ENCODE measurements around the gene WLS.
"Not testable (repeated sequence)": the region's sequence is repeated elsewhere in the genome, so short reads cannot be mapped to it uniquely, and the experiment has no call there.

WLS gene

GRCh38 chr1:68162761-68163160 is 69.6 kb downstream of the WLS start:
- DNase-seq: no peak

GRCh38 chr1:68161672-68162071 is 70.7 kb downstream of the WLS start:
- not testable (repeated sequence) for DNase-seq

- DNase-seq: not testable (repeated sequence)
Measured at GRCh38 chr1:68160935-68161334, 71.4 kb downstream of the WLS start.

- DNase-seq: no peak
Measured at GRCh38 chr1:68160021-68160420, 72.3 kb downstream of the WLS start.

- DNase-seq: no peak
Measured at GRCh38 chr1:68158837-68159236, 73.5 kb downstream of the WLS start.

GRCh38 chr1:68157416-68157815 is 74.9 kb downstream of the WLS start:
- DNase-seq: no peak

- DNase-seq: no peak
Measured at GRCh38 chr1:68151690-68152089, 80.6 kb downstream of the WLS start.

- no peak for DNase-seq
Measured at GRCh38 chr1:68149907-68150306, 82.4 kb downstream of the WLS start.

GRCh38 chr1:68149110-68149798 is 83.1 kb downstream of the WLS start:
- DNase-seq: no peak

- no peak for DNase-seq
Measured at GRCh38 chr1:68148631-68149030, 83.7 kb downstream of the WLS start.

- no peak for DNase-seq
Measured at GRCh38 chr1:68147534-68148171, 84.7 kb downstream of the WLS start.

- DNase-seq: no peak
Measured at GRCh38 chr1:68145418-68146126, 86.8 kb downstream of the WLS start.

GRCh38 chr1:68144856-68145255 is 87.5 kb downstream of the WLS start:
- DNase-seq: no peak

- no peak for DNase-seq
Measured at GRCh38 chr1:68143633-68144032, 88.7 kb downstream of the WLS start.

GRCh38 chr1:68142461-68142860 is 89.9 kb downstream of the WLS start:
- no peak for DNase-seq

- no peak for DNase-seq
Measured at GRCh38 chr1:68142036-68142435, 90.3 kb downstream of the WLS start.

- no peak for DNase-seq
Measured at GRCh38 chr1:68141071-68142021, 91.0 kb downstream of the WLS start.

- no peak for DNase-seq
Measured at GRCh38 chr1:68140536-68140935, 91.8 kb downstream of the WLS start.

- DNase-seq: no peak
Measured at GRCh38 chr1:68136187-68136586, 96.1 kb downstream of the WLS start.

GRCh38 chr1:68132426-68133130 is 99.7 kb downstream of the WLS start:
- DNase-seq: no peak

- DNase-seq: no peak
Measured at GRCh38 chr1:68131261-68131660, 101.1 kb downstream of the WLS start.

- DNase-seq: no peak
Measured at GRCh38 chr1:68129536-68130250, 102.6 kb downstream of the WLS start.
